ENCODE results near the gene TNFRSF13B. TPM values are rescaled to one million over a fixed set of nuclear protein-coding genes. Genes with fewer than 3 reads are reported as not detected.
"Not testable (repeated sequence)": the region's sequence is repeated elsewhere in the genome, so short reads cannot be mapped to it uniquely, and the experiment has no call there.

TNFRSF13B gene
- total RNA-seq, 1 donor from 2014 or later: not detected

- ATAC-seq; intact Hi-C loops (cut with DNase I); DNase-seq (ENCODE audit: low spot score): not testable (repeated sequence)
Observed at GRCh38 chr17:16903070-16903469, 68.8 kb downstream of the TNFRSF13B start.

GRCh38 chr17:16900288-16900882, 71.5 kb downstream of the TNFRSF13B start:
- intact Hi-C loops (cut with DNase I): no loop called here
- DNase-seq (ENCODE audit: low spot score) (no peak), ATAC-seq (no peak)

- intact Hi-C loops (cut with DNase I); ATAC-seq; DNase-seq (ENCODE audit: low spot score): not testable (repeated sequence)
Observed at GRCh38 chr17:16897211-16897896, 74.6 kb downstream of the TNFRSF13B start.

GRCh38 chr17:16896235-16896634, 75.7 kb downstream of the TNFRSF13B start:
- intact Hi-C loops (cut with DNase I); ATAC-seq; DNase-seq (ENCODE audit: low spot score): not testable (repeated sequence)

- intact Hi-C loops (cut with DNase I): loop anchor here (5.0 kb wide), 1 partner anchor 256 kb away; no protein-coding TSS in a partner anchor
- not testable (repeated sequence) for ATAC-seq; DNase-seq (ENCODE audit: low spot score)
Observed at GRCh38 chr17:16893527-16893926, 78.4 kb downstream of the TNFRSF13B start.

GRCh38 chr17:16892876-16893454, 79.0 kb downstream of the TNFRSF13B start:
- DNase-seq (ENCODE audit: low spot score); ATAC-seq: not testable (repeated sequence)
- intact Hi-C loops (cut with DNase I): loop anchor here (5.0 kb wide), 1 partner anchor 256 kb away; no protein-coding TSS in a partner anchor

- intact Hi-C loops (cut with DNase I): no loop called here
- ATAC-seq (no peak), DNase-seq (ENCODE audit: low spot score) (no peak)
Observed at GRCh38 chr17:16889088-16889465, 82.8 kb downstream of the TNFRSF13B start.

Other genes with a start within 250 kb of the TNFRSF13B start
- gene MPRIP, start 70.3 kb upstream of the TNFRSF13B start, total RNA-seq: 500 TPM
- 7.6 TPM for gene PLD6, start 234.2 kb upstream of the TNFRSF13B start, total RNA-seq